ENCODE data around the gene COA8.

COA8 gene

GRCh38 chr14:103526914-103527248 is 35.9 kb upstream of the COA8 start:
- no peak overlapping the region for H3K4me2 ChIP-seq (ENCODE audit: low read length, poor library complexity, severe bottlenecking)
- no peak overlapping the region for H2BK120ac ChIP-seq (ENCODE audit: low read depth, low read length)
- H3K4me3 ChIP-seq (ENCODE audit: insufficient read depth in 1 of 2, low read depth in 1 of 2, low read length in 2 of 2): no peak overlapping the region
- H4K8ac ChIP-seq (ENCODE audit: low read length): no peak overlapping the region
- H4K91ac ChIP-seq (ENCODE audit: low read length): no peak overlapping the region
- H3K18ac ChIP-seq (ENCODE audit: low read depth in 1 of 2, low read length in 2 of 2): no peak overlapping the region
- no peak overlapping the region for H3K27ac ChIP-seq (ENCODE audit: low read length, poor library complexity, severe bottlenecking)
- peaks cover 10 to 15% of the 10 kb centered on the region in 2 experiments for H3K27me3 ChIP-seq (ENCODE audit: control insufficient read depth in 1 of 2, insufficient read depth in 1 of 2, low read length in 2 of 2)
- no peak overlapping the region for H3K23ac ChIP-seq (ENCODE audit: low read length in 2 of 2)
- H3K4me1 ChIP-seq (ENCODE audit: control insufficient read depth, insufficient read depth, low read depth, low read length): peaks cover 73% of the 10 kb centered on the region
- peaks cover 29% of the 10 kb centered on the region for H3K79me1 ChIP-seq (replicated peaks; ENCODE audit: low read length, poor library complexity, severe bottlenecking)
- 100% methylated on average over 1 of the region's 1 CpG for WGBS
- no peak for DNase-seq
- H3K9me3 ChIP-seq (ENCODE audit: control insufficient read depth, low read length): no peaks in the 10 kb centered on the region
- H3K14ac ChIP-seq (ENCODE audit: low read length in 2 of 2): no peak overlapping the region
- peak overlapping the region; percentile 92 for H3K9ac ChIP-seq (ENCODE audit: low read length)
- peak overlapping the region; percentile 42 for H2AK5ac ChIP-seq (ENCODE audit: low read length, severe bottlenecking)
- H3K36me3 ChIP-seq (ENCODE audit: control insufficient read depth in 1 of 2, insufficient read depth in 2 of 2, low read depth in 1 of 2, low read length in 2 of 2): peaks cover 9 to 21% of the 10 kb centered on the region in 2 experiments
- no peak overlapping the region for H2BK12ac ChIP-seq (ENCODE audit: low read length in 2 of 2)
- H2BK15ac ChIP-seq (ENCODE audit: low read depth, poor library complexity, severe bottlenecking): peak overlapping the region; percentile 33
- H2AFZ ChIP-seq (ENCODE audit: low read depth, low read length): no peak overlapping the region
- no peak overlapping the region for H2BK5ac ChIP-seq (ENCODE audit: low read depth, low read length, poor library complexity, severe bottlenecking)
- no peak overlapping the region for H3K4ac ChIP-seq (ENCODE audit: low read depth in 1 of 2, low read length in 2 of 2)

- Histone ChIP-seq H3K27ac (ENCODE audit: low read length, poor library complexity, severe bottlenecking) (peak overlapping the region; percentile 28), H3K23ac (ENCODE audit: low read length in 2 of 2) (no peak overlapping the region), H2BK15ac (ENCODE audit: low read depth, poor library complexity, severe bottlenecking) (peak overlapping the region; percentile 92), H4K8ac (ENCODE audit: low read length) (peak overlapping the region; percentile 97), H3K4ac (ENCODE audit: low read depth in 1 of 2, low read length in 2 of 2) (peak overlapping the region; percentile 13 to 30), H3K4me1 (ENCODE audit: control insufficient read depth, insufficient read depth, low read depth, low read length) (peaks cover 74% of the 10 kb centered on the region), H3K18ac (ENCODE audit: low read depth in 1 of 2, low read length in 2 of 2) (peak overlapping the region; percentile 67 to 92), H2BK120ac (ENCODE audit: low read depth, low read length) (peak overlapping the region; percentile 91), H2BK5ac (ENCODE audit: low read depth, low read length, poor library complexity, severe bottlenecking) (no peak overlapping the region), H2AFZ (ENCODE audit: low read depth, low read length) (no peak overlapping the region), H3K79me1 (replicated peaks; ENCODE audit: low read length, poor library complexity, severe bottlenecking) (peaks cover 35% of the 10 kb centered on the region), H3K27me3 (ENCODE audit: control insufficient read depth in 1 of 2, insufficient read depth in 1 of 2, low read length in 2 of 2) (peaks cover 6 to 11% of the 10 kb centered on the region in 2 experiments), H2AK5ac (ENCODE audit: low read length, severe bottlenecking) (peak overlapping the region; percentile 58), H3K14ac (ENCODE audit: low read length in 2 of 2) (no peak overlapping the region), H3K4me2 (ENCODE audit: low read length, poor library complexity, severe bottlenecking) (peak overlapping the region; percentile 90), H3K9ac (ENCODE audit: low read length) (peak overlapping the region; percentile 92), H3K4me3 (ENCODE audit: insufficient read depth in 1 of 2, low read depth in 1 of 2, low read length in 2 of 2) (peak overlapping the region in 1 of 2 experiments; percentile 84), H3K36me3 (ENCODE audit: control insufficient read depth in 1 of 2, insufficient read depth in 2 of 2, low read depth in 1 of 2, low read length in 2 of 2) (peaks cover 14 to 28% of the 10 kb centered on the region in 2 experiments), H3K9me3 (ENCODE audit: control insufficient read depth, low read length) (no peaks in the 10 kb centered on the region), H2BK12ac (ENCODE audit: low read length in 2 of 2) (peak overlapping the region; percentile 78 to 79), H4K91ac (ENCODE audit: low read length) (peak overlapping the region; percentile 98)
- DNase-seq: peak; percentile 57
- 88% methylated on average over 10 of the region's 14 CpGs for WGBS
Measured at GRCh38 chr14:103527408-103528145, 35.2 kb upstream of the COA8 start.

GRCh38 chr14:103528146-103528586 is 34.6 kb upstream of the COA8 start:
- H2BK120ac ChIP-seq (ENCODE audit: low read depth, low read length): peak overlapping the region; percentile 91
- peak overlapping the region; percentile 98 for H4K91ac ChIP-seq (ENCODE audit: low read length)
- H3K14ac ChIP-seq (ENCODE audit: low read length in 2 of 2): no peak overlapping the region
- peak; percentile 41 for DNase-seq
- 59% methylated on average over 10 of the region's 10 CpGs for WGBS
- H4K8ac ChIP-seq (ENCODE audit: low read length): peak overlapping the region; percentile 97
- H3K9ac ChIP-seq (ENCODE audit: low read length): peak overlapping the region; percentile 92
- H3K18ac ChIP-seq (ENCODE audit: low read depth in 1 of 2, low read length in 2 of 2): peak overlapping the region; percentile 92 to 93
- peaks cover 36% of the 10 kb centered on the region for H3K79me1 ChIP-seq (replicated peaks; ENCODE audit: low read length, poor library complexity, severe bottlenecking)
- H3K27me3 ChIP-seq (ENCODE audit: control insufficient read depth in 1 of 2, insufficient read depth in 1 of 2, low read length in 2 of 2): peaks cover 6 to 10% of the 10 kb centered on the region in 2 experiments
- peak overlapping the region; percentile 96 for H2BK15ac ChIP-seq (ENCODE audit: low read depth, poor library complexity, severe bottlenecking)
- peaks cover 18 to 34% of the 10 kb centered on the region in 2 experiments for H3K36me3 ChIP-seq (ENCODE audit: control insufficient read depth in 1 of 2, insufficient read depth in 2 of 2, low read depth in 1 of 2, low read length in 2 of 2)
- peak overlapping the region; percentile 28 for H3K27ac ChIP-seq (ENCODE audit: low read length, poor library complexity, severe bottlenecking)
- no peak overlapping the region for H3K23ac ChIP-seq (ENCODE audit: low read length in 2 of 2)
- no peak overlapping the region for H2AFZ ChIP-seq (ENCODE audit: low read depth, low read length)
- H2BK5ac ChIP-seq (ENCODE audit: low read depth, low read length, poor library complexity, severe bottlenecking): peak overlapping the region; percentile 10
- H3K4me1 ChIP-seq (ENCODE audit: control insufficient read depth, insufficient read depth, low read depth, low read length): peaks cover 72% of the 10 kb centered on the region
- H3K4me3 ChIP-seq (ENCODE audit: insufficient read depth in 1 of 2, low read depth in 1 of 2, low read length in 2 of 2): peak overlapping the region in 1 of 2 experiments; percentile 84
- H3K9me3 ChIP-seq (ENCODE audit: control insufficient read depth, low read length): no peaks in the 10 kb centered on the region
- peak overlapping the region; percentile 53 to 59 for H2BK12ac ChIP-seq (ENCODE audit: low read length in 2 of 2)
- H3K4me2 ChIP-seq (ENCODE audit: low read length, poor library complexity, severe bottlenecking): peak overlapping the region; percentile 90
- H2AK5ac ChIP-seq (ENCODE audit: low read length, severe bottlenecking): peak overlapping the region; percentile 55
- peak overlapping the region; percentile 86 to 99 for H3K4ac ChIP-seq (ENCODE audit: low read depth in 1 of 2, low read length in 2 of 2)

- Histone ChIP-seq H2BK12ac (ENCODE audit: low read length in 2 of 2) (peak within 1 kb of the TSS; percentile 53 to 59), H3K14ac (ENCODE audit: low read length in 2 of 2) (peak within 1 kb of the TSS in 1 of 2 experiments; percentile 89), H3K18ac (ENCODE audit: low read depth in 1 of 2, low read length in 2 of 2) (peak within 1 kb of the TSS; percentile 92 to 93), H3K9ac (ENCODE audit: low read length) (peak within 1 kb of the TSS; percentile 93), H3K27me3 (ENCODE audit: control insufficient read depth in 1 of 2, insufficient read depth in 1 of 2, low read length in 2 of 2) (peaks cover 0 to 4% of the 10 kb centered on the region in 2 experiments), H3K79me1 (replicated peaks; ENCODE audit: low read length, poor library complexity, severe bottlenecking) (peaks cover 36% of the 10 kb centered on the region), H3K4ac (ENCODE audit: low read depth in 1 of 2, low read length in 2 of 2) (peak within 1 kb of the TSS; percentile 86 to 99), H4K91ac (ENCODE audit: low read length) (peak within 1 kb of the TSS; percentile 98), H4K8ac (ENCODE audit: low read length) (peak within 1 kb of the TSS; percentile 97), H2BK120ac (ENCODE audit: low read depth, low read length) (peak within 1 kb of the TSS; percentile 91), H3K36me3 (ENCODE audit: control insufficient read depth in 1 of 2, insufficient read depth in 2 of 2, low read depth in 1 of 2, low read length in 2 of 2) (peaks cover 18 to 40% of the 10 kb centered on the region in 2 experiments), H2AK5ac (ENCODE audit: low read length, severe bottlenecking) (peak within 1 kb of the TSS; percentile 55), H3K4me2 (ENCODE audit: low read length, poor library complexity, severe bottlenecking) (peak within 1 kb of the TSS; percentile 90), H2BK5ac (ENCODE audit: low read depth, low read length, poor library complexity, severe bottlenecking) (peak within 1 kb of the TSS; percentile 10), H3K4me1 (ENCODE audit: control insufficient read depth, insufficient read depth, low read depth, low read length) (peaks cover 70% of the 10 kb centered on the region), H3K9me3 (ENCODE audit: control insufficient read depth, low read length) (no peaks in the 10 kb centered on the region), H2AFZ (ENCODE audit: low read depth, low read length) (peak within 1 kb of the TSS; percentile 88), H3K23ac (ENCODE audit: low read length in 2 of 2) (no peak within 1 kb of the TSS), H2BK15ac (ENCODE audit: low read depth, poor library complexity, severe bottlenecking) (peak within 1 kb of the TSS; percentile 96), H3K4me3 (ENCODE audit: insufficient read depth in 1 of 2, low read depth in 1 of 2, low read length in 2 of 2) (peak within 1 kb of the TSS; percentile 86 to 93), H3K27ac (ENCODE audit: low read length, poor library complexity, severe bottlenecking) (peak within 1 kb of the TSS; percentile 45)
- 8% methylated on average over 48 of the region's 70 CpGs for WGBS
- DNase-seq: peak; percentile 96
Measured at GRCh38 chr14:103528587-103529382, 34.0 kb upstream of the COA8 start, which contains the start of gene TRMT61A. TSS of gene TRMT61A (plus strand) at chr14:103529196. CDS start at chr14:103529979, 783 bp downstream.

Data from mesenchymal stem cell (in vitro differentiated cells and primary cell).